ENCODE measurements around the gene GRN. TPM values are rescaled to one million over a fixed set of nuclear protein-coding genes. Genes with fewer than 3 reads are reported as not detected.

Gene GRN
- total RNA-seq, 1 experiment from 2014 or later, result 194 TPM

GRCh38 chr17:44359458-44360143 is 14.5 kb downstream of the GRN start:
- Histone ChIP-seq H2AFZ (ENCODE audit: low read length) (no peak overlapping the region), H3K9me3 (ENCODE audit: low read length) (no peaks in the 10 kb centered on the region), H3K79me2 (ENCODE audit: low read length) (no peaks in the 10 kb centered on the region), H3K27me3 (ENCODE audit: low read length) (no peaks in the 10 kb centered on the region), H3K9me2 (replicated peaks; ENCODE audit: insufficient read depth, low read length) (no peaks in the 10 kb centered on the region), H3K4me2 (ENCODE audit: low read depth, low read length, poor library complexity, severe bottlenecking) (no peak overlapping the region), H3K27ac (ENCODE audit: low read length) (no peak overlapping the region), H3K9ac (ENCODE audit: low read length) (no peak overlapping the region), H3K36me3 (ENCODE audit: insufficient read depth, low read length) (no peaks in the 10 kb centered on the region), H4K20me1 (ENCODE audit: insufficient read depth, low read depth, low read length) (0 out of 2 replicates have a peak, but pooled peaks cover 3% of the 10 kb centered on the region), H3K4me1 (ENCODE audit: low read length) (peaks cover 22% of the 10 kb centered on the region), H3K4me3 (ENCODE audit: low read length) (no peak overlapping the region)
- no peak for DNase-seq

GRCh38 chr17:44360144-44360533 is 15.0 kb downstream of the GRN start:
- Histone ChIP-seq H3K9me2 (replicated peaks; ENCODE audit: insufficient read depth, low read length) (no peaks in the 10 kb centered on the region), H3K79me2 (ENCODE audit: low read length) (no peaks in the 10 kb centered on the region), H3K36me3 (ENCODE audit: insufficient read depth, low read length) (no peaks in the 10 kb centered on the region), H2AFZ (ENCODE audit: low read length) (no peak overlapping the region), H3K9ac (ENCODE audit: low read length) (no peak overlapping the region), H3K4me1 (ENCODE audit: low read length) (peaks cover 22% of the 10 kb centered on the region), H3K4me2 (ENCODE audit: low read depth, low read length, poor library complexity, severe bottlenecking) (no peak overlapping the region), H3K9me3 (ENCODE audit: low read length) (no peaks in the 10 kb centered on the region), H4K20me1 (ENCODE audit: insufficient read depth, low read depth, low read length) (0 out of 2 replicates have a peak, but pooled peaks cover 3% of the 10 kb centered on the region), H3K27me3 (ENCODE audit: low read length) (no peaks in the 10 kb centered on the region), H3K27ac (ENCODE audit: low read length) (no peak overlapping the region), H3K4me3 (ENCODE audit: low read length) (no peak overlapping the region)
- DNase-seq, result peak; percentile 49

- Histone ChIP-seq H3K9me3 (ENCODE audit: low read length) (no peaks in the 10 kb centered on the region), H2AFZ (ENCODE audit: low read length) (no peak overlapping the region), H3K27me3 (ENCODE audit: low read length) (no peaks in the 10 kb centered on the region), H3K9me2 (replicated peaks; ENCODE audit: insufficient read depth, low read length) (no peaks in the 10 kb centered on the region), H4K20me1 (ENCODE audit: insufficient read depth, low read depth, low read length) (0 out of 2 replicates have a peak, but pooled peaks cover 3% of the 10 kb centered on the region), H3K4me3 (ENCODE audit: low read length) (no peak overlapping the region), H3K27ac (ENCODE audit: low read length) (no peak overlapping the region), H3K79me2 (ENCODE audit: low read length) (no peaks in the 10 kb centered on the region), H3K36me3 (ENCODE audit: insufficient read depth, low read length) (no peaks in the 10 kb centered on the region), H3K9ac (ENCODE audit: low read length) (no peak overlapping the region), H3K4me1 (ENCODE audit: low read length) (peaks cover 22% of the 10 kb centered on the region), H3K4me2 (ENCODE audit: low read depth, low read length, poor library complexity, severe bottlenecking) (no peak overlapping the region)
- no peak for DNase-seq
Measured at GRCh38 chr17:44360826-44361225, 15.7 kb downstream of the GRN start.

- Histone ChIP-seq H3K79me2 (ENCODE audit: low read length) (no peaks in the 10 kb centered on the region), H3K36me3 (ENCODE audit: insufficient read depth, low read length) (no peaks in the 10 kb centered on the region), H3K27me3 (ENCODE audit: low read length) (no peaks in the 10 kb centered on the region), H3K9ac (ENCODE audit: low read length) (no peak overlapping the region), H3K4me1 (ENCODE audit: low read length) (peaks cover 22% of the 10 kb centered on the region), H3K9me3 (ENCODE audit: low read length) (no peaks in the 10 kb centered on the region), H2AFZ (ENCODE audit: low read length) (no peak overlapping the region), H4K20me1 (ENCODE audit: insufficient read depth, low read depth, low read length) (0 out of 2 replicates have a peak, but pooled peaks cover 3% of the 10 kb centered on the region), H3K4me3 (ENCODE audit: low read length) (no peak overlapping the region), H3K27ac (ENCODE audit: low read length) (no peak overlapping the region), H3K9me2 (replicated peaks; ENCODE audit: insufficient read depth, low read length) (no peaks in the 10 kb centered on the region), H3K4me2 (ENCODE audit: low read depth, low read length, poor library complexity, severe bottlenecking) (no peak overlapping the region)
- peak; percentile 45 for DNase-seq
Measured at GRCh38 chr17:44361292-44362260, 16.5 kb downstream of the GRN start.

- H3K27ac ChIP-seq (ENCODE audit: low read length), result no peak overlapping the region
- 0 out of 2 replicates have a peak overlapping the region, but pooled peaks have one; percentile 69 for H3K9ac ChIP-seq (ENCODE audit: low read length)
- H3K4me3 ChIP-seq (ENCODE audit: low read length), result peak overlapping the region; percentile 70; the same call in 1 of the 2 replicates
- H3K79me2 ChIP-seq (ENCODE audit: low read length), result no peaks in the 10 kb centered on the region
- H3K4me1 ChIP-seq (ENCODE audit: low read length), result peaks cover 22% of the 10 kb centered on the region
- no peak for DNase-seq
- no peak overlapping the region for H2AFZ ChIP-seq (ENCODE audit: low read length)
- no peaks in the 10 kb centered on the region for H3K27me3 ChIP-seq (ENCODE audit: low read length)
- no peaks in the 10 kb centered on the region for H3K36me3 ChIP-seq (ENCODE audit: insufficient read depth, low read length)
- no peaks in the 10 kb centered on the region for H3K9me3 ChIP-seq (ENCODE audit: low read length)
- peak overlapping the region; percentile 94 for H3K4me2 ChIP-seq (ENCODE audit: low read depth, low read length, poor library complexity, severe bottlenecking)
- 0 out of 2 replicates have a peak, but pooled peaks cover 3% of the 10 kb centered on the region for H4K20me1 ChIP-seq (ENCODE audit: insufficient read depth, low read depth, low read length)
- H3K9me2 ChIP-seq (replicated peaks; ENCODE audit: insufficient read depth, low read length), result no peaks in the 10 kb centered on the region
Measured at GRCh38 chr17:44362459-44362948, 17.4 kb downstream of the GRN start.

- no peak overlapping the region for H3K27ac ChIP-seq (ENCODE audit: low read length)
- H3K36me3 ChIP-seq (ENCODE audit: insufficient read depth, low read length), result no peaks in the 10 kb centered on the region
- no peaks in the 10 kb centered on the region for H3K79me2 ChIP-seq (ENCODE audit: low read length)
- H4K20me1 ChIP-seq (ENCODE audit: insufficient read depth, low read depth, low read length), result 0 out of 2 replicates have a peak, but pooled peaks cover 3% of the 10 kb centered on the region
- DNase-seq, result peak; percentile 48
- peak overlapping the region; percentile 70 for H3K4me3 ChIP-seq (ENCODE audit: low read length)
- H3K4me2 ChIP-seq (ENCODE audit: low read depth, low read length, poor library complexity, severe bottlenecking), result peak overlapping the region; percentile 94
- no peaks in the 10 kb centered on the region for H3K9me2 ChIP-seq (replicated peaks; ENCODE audit: insufficient read depth, low read length)
- H3K9me3 ChIP-seq (ENCODE audit: low read length), result no peaks in the 10 kb centered on the region
- H3K9ac ChIP-seq (ENCODE audit: low read length), result peak overlapping the region; percentile 69
- peaks cover 22% of the 10 kb centered on the region for H3K4me1 ChIP-seq (ENCODE audit: low read length)
- no peaks in the 10 kb centered on the region for H3K27me3 ChIP-seq (ENCODE audit: low read length)
- peak overlapping the region; percentile 94 for H2AFZ ChIP-seq (ENCODE audit: low read length)
Measured at GRCh38 chr17:44362949-44363612, 18.0 kb downstream of the GRN start.

- peak within 1 kb of the TSS; percentile 94 for H2AFZ ChIP-seq (ENCODE audit: low read length)
- no peaks in the 10 kb centered on the region for H3K27me3 ChIP-seq (ENCODE audit: low read length)
- 0 out of 2 replicates have a peak, but pooled peaks cover 3% of the 10 kb centered on the region for H4K20me1 ChIP-seq (ENCODE audit: insufficient read depth, low read depth, low read length)
- H3K4me2 ChIP-seq (ENCODE audit: low read depth, low read length, poor library complexity, severe bottlenecking), result peak within 1 kb of the TSS; percentile 94
- peak within 1 kb of the TSS; percentile 70 for H3K4me3 ChIP-seq (ENCODE audit: low read length)
- H3K9ac ChIP-seq (ENCODE audit: low read length), result peak within 1 kb of the TSS; percentile 69
- no peak within 1 kb of the TSS for H3K27ac ChIP-seq (ENCODE audit: low read length)
- H3K79me2 ChIP-seq (ENCODE audit: low read length), result no peaks in the 10 kb centered on the region
- peak; percentile 85 for DNase-seq
- no peaks in the 10 kb centered on the region for H3K36me3 ChIP-seq (ENCODE audit: insufficient read depth, low read length)
- no peaks in the 10 kb centered on the region for H3K9me3 ChIP-seq (ENCODE audit: low read length)
- H3K9me2 ChIP-seq (replicated peaks; ENCODE audit: insufficient read depth, low read length), result no peaks in the 10 kb centered on the region
- H3K4me1 ChIP-seq (ENCODE audit: low read length), result peaks cover 22% of the 10 kb centered on the region
Measured at GRCh38 chr17:44363613-44364159, 18.6 kb downstream of the GRN start, which contains the start of gene FAM171A2. Gene FAM171A2 (minus strand): TSS chr17:44363853. CDS start chr17:44363714, 139 bp downstream.

All from Karpas-422 (cell line).